Amygdala (tissue), 56 donors: ENCODE data around the gene TAB3.

ENCODE experiments used
- DNase-seq, 56 donors: peaks; one replicate each; lab custom pipeline; 2025; lab: John Stamatoyannopoulos, UW

Gene TAB3

GRCh38 chrX:30889147-30890140 lies at the start of gene TAB3:
TAB3 (minus strand) TSS chrX:30889254; CDS start chrX:30859588, 29,666 bp downstream.
- DNase-seq = peak; percentile 5 to 90 (median 78)

GRCh38 chrX:30938295-30938694 lies 49.2 kb upstream of the TAB3 start:
- no peak for DNase-seq

- DNase-seq = peak in 1 of 56 donors; percentile 0
Measured at GRCh38 chrX:30935985-30936384, 46.9 kb upstream of the TAB3 start.

- no peak for DNase-seq
Measured at GRCh38 chrX:30931920-30932319, 42.9 kb upstream of the TAB3 start.

GRCh38 chrX:30930679-30931078 lies 41.6 kb upstream of the TAB3 start:
- DNase-seq = no peak

GRCh38 chrX:30930143-30930542 lies 41.1 kb upstream of the TAB3 start:
- DNase-seq = no peak

- DNase-seq = no peak
Measured at GRCh38 chrX:30920271-30920670, 31.2 kb upstream of the TAB3 start.

- no peak for DNase-seq
Measured at GRCh38 chrX:30918480-30918879, 29.4 kb upstream of the TAB3 start.

- no peak for DNase-seq
Measured at GRCh38 chrX:30913492-30913891, 24.4 kb upstream of the TAB3 start.

GRCh38 chrX:30910124-30910860 lies 21.2 kb upstream of the TAB3 start:
- DNase-seq = no peak

- DNase-seq = no peak
Measured at GRCh38 chrX:30906726-30907125, 17.7 kb upstream of the TAB3 start.

- DNase-seq = no peak
Measured at GRCh38 chrX:30905321-30905720, 16.3 kb upstream of the TAB3 start.

- DNase-seq = no peak
Measured at GRCh38 chrX:30904632-30905031, 15.6 kb upstream of the TAB3 start.

GRCh38 chrX:30904186-30904585 lies 15.1 kb upstream of the TAB3 start:
- DNase-seq = no peak

- DNase-seq = no peak
Measured at GRCh38 chrX:30900227-30900626, 11.2 kb upstream of the TAB3 start.

GRCh38 chrX:30898886-30899285 lies 9.8 kb upstream of the TAB3 start:
- DNase-seq = no peak

GRCh38 chrX:30895370-30895769 lies 6.3 kb upstream of the TAB3 start:
- no peak for DNase-seq

- no peak for DNase-seq
Measured at GRCh38 chrX:30893206-30893605, 4.2 kb upstream of the TAB3 start.

GRCh38 chrX:30892591-30892990 lies 3.5 kb upstream of the TAB3 start:
- DNase-seq = no peak

- DNase-seq = peak in 13 of 56 donors; percentile 0 to 31 (median 15)
Measured at GRCh38 chrX:30888526-30889146, 418 bp downstream of the TAB3 start.

- no peak for DNase-seq
Measured at GRCh38 chrX:30887721-30888120, 1.3 kb downstream of the TAB3 start.
